GM21526 (cell line): ENCODE data around the gene PARP4.
"Not testable (repeated sequence)": the region's sequence is repeated elsewhere in the genome, so short reads cannot be mapped to it uniquely, and the experiment has no call there.

Source experiments
- ATAC-seq: cut with Tn5 transposase; IDR thresholded peaks from one replicate; pipeline ENCODE4 v1.9.1; 2021; ENCODE audit warnings: moderate library complexity; ENCODE audit not compliant: unreplicated experiment, low FRiP score

Gene PARP4

DNA sequence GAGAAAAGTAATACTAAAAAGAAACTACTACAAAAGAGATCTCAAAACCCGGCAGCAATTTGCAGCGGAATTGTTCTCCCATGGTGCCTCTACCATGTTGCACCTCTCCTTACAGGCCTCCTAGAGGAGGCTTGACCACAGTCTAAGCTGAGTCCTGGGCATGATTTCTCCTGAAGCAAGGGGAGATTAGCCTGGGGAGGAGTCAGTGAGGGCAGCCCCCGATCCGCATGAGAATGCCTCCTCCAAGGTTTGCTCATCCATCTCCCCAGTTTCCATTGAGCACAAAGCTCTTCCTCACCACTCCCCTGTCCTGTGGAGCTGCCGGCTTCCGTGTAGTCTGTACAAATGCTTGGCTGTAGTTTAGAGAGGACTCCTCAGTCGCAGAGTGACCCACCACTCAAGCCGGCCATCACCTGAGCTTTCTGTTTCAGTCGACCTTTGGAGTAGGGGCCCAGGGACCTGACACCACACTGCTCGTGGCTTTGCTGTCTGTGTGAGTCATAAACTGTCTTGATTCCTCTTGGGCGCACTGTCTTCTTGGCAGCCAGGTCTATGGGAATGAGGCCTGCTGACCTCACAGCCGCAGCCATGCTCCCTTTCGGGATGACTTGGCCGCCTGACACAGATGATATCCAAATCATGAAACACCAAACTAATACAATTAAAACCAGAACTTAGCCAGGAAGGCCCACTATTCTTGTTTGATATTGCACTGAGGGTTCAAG lies 130.9 kb downstream of the PARP4 start:
- ATAC-seq = no peak

- ATAC-seq = not testable (repeated sequence)
These were observed 131.7 kb downstream of the PARP4 start for GRCh38 chr13:24380881-24381280.

- not testable (repeated sequence) for ATAC-seq
These were observed 132.4 kb downstream of the PARP4 start for GRCh38 chr13:24380227-24380626.

DNA sequence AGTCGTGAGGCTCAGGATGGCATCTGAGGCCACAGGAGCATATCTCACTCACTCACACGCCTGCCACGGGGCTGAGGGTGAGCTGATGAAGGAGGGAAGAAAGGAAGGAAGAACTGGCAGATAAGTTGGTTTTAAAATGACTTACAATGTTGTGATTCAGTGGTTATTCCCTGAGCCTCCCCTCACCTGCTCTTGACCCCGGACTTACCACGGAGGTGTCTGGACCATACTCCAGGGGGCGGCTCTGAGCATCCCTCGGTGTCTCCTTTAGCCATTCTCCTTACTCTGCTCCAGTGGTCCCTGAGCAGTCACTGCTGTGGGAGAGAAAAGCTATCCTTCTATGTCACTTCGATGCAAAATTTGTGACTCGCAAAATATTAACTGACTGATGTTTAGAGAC lies 141.3 kb downstream of the PARP4 start:
- not testable (repeated sequence) for ATAC-seq
